Neural progenitor cell (in vitro differentiated cells): Measurements from ENCODE around the gene STK33. TPM values are rescaled to one million over a fixed set of nuclear protein-coding genes. Genes with fewer than 3 reads are reported as not detected.

ENCODE experiments used
- DNase-seq: peaks from one replicate; pipeline ENCODE4 v3.0.0-alpha.2; 2016; ENCODE audit warnings: low spot score
- H2AFZ ChIP-seq: fragments of 200-600 bp; sonication (generic); replicated peaks from 2 replicates; pipeline ENCODE4 v1.6.1; 2016; ENCODE audit warnings: antibody characterized with exemption
- H3F3A ChIP-seq: fragments of 200-600 bp; sonication (generic); 2 replicates; pipeline ENCODE4 v1.6.1; 2016; ENCODE audit warnings: antibody characterized with exemption, low read depth
- H3K27ac ChIP-seq: fragments of 200-600 bp; sonication (generic); 2 replicates; pipeline ENCODE4 v1.5.1; 2016; ENCODE audit warnings: mild to moderate bottlenecking
- H3K27me3 ChIP-seq: fragments of 200-600 bp; sonication (generic); 2 replicates; pipeline ENCODE4 v1.6.1; 2016; ENCODE audit warnings: mild to moderate bottlenecking, moderate library complexity
- H3K36me3 ChIP-seq: fragments of 200-600 bp; sonication (generic); 2 replicates; pipeline ENCODE4 v1.5.1; 2016
- H3K4me1 ChIP-seq: fragments of 200-600 bp; sonication (generic); 2 replicates; pipeline ENCODE4 v1.6.1; 2016; ENCODE audit warnings: mixed run types
- H3K4me2 ChIP-seq: fragments of 200-600 bp; sonication (generic); 2 replicates; pipeline ENCODE4 v1.6.1; 2016
- H3K4me3 ChIP-seq: fragments of 200-600 bp; sonication (generic); 2 replicates; pipeline ENCODE4 v1.5.1; 2016
- H3K79me2 ChIP-seq: fragments of 200-600 bp; sonication (generic); 2 replicates; pipeline ENCODE4 v1.6.1; 2016; ENCODE audit warnings: low read depth
- H3K9ac ChIP-seq: fragments of 200-600 bp; sonication (generic); 2 replicates; pipeline ENCODE4 v1.6.1; 2016
- H3K9me3 ChIP-seq: fragments of 200-600 bp; sonication (generic); 2 replicates; pipeline ENCODE4 v1.5.1; 2016; ENCODE audit warnings: low read depth
- H4K20me1 ChIP-seq: fragments of 200-600 bp; sonication (generic); 2 replicates; pipeline ENCODE4 v1.6.1; 2016; ENCODE audit warnings: low read depth
- H3K27ac Mint-ChIP-seq: 3 replicates; pipeline ENCODE4 v1.8.0; 2021; ENCODE audit warnings: mixed read lengths
- H3K27me3 Mint-ChIP-seq: 2 replicates; pipeline ENCODE4 v1.8.0; 2022; ENCODE audit warnings: low read depth, mild to moderate bottlenecking, inconsistent platforms, moderate library complexity, mixed read lengths; ENCODE audit not compliant: insufficient read depth
- H3K36me3 Mint-ChIP-seq: 3 replicates; pipeline ENCODE4 v1.8.0; 2021; ENCODE audit warnings: mixed read lengths
- H3K4me1 Mint-ChIP-seq: 3 replicates; pipeline ENCODE4 v1.8.0; 2021; ENCODE audit warnings: mixed read lengths
- H3K4me3 Mint-ChIP-seq: 3 replicates; pipeline ENCODE4 v1.8.0; 2021; ENCODE audit warnings: mild to moderate bottlenecking, moderate library complexity, mixed read lengths
- H3K9me3 Mint-ChIP-seq: 3 replicates; pipeline ENCODE4 v1.8.0; 2020; ENCODE audit warnings: mixed read lengths
- EZH2 ChIP-seq: fragments of 200-600 bp; sonication (generic); IDR thresholded peaks from 2 replicates; pipeline ENCODE4 v1.6.1; 2017; ENCODE audit warnings: antibody characterized with exemption, mild to moderate bottlenecking, moderate library complexity
- EZH2phosphoT487 ChIP-seq: fragments of 200-600 bp; sonication (generic); IDR thresholded peaks from 2 replicates; pipeline ENCODE4 v1.6.1; 2017; ENCODE audit warnings: antibody characterized with exemption
- total RNA-seq: library from RNA; depleted of rRNA; stranded (reverse); fragments of >200 nt; gene quantifications from 2 replicates; pipeline ENCODE4 v1.2.3, GENCODE V29; 2015; ENCODE audit warnings: low replicate concordance
- TF ChIP-seq, protein P1 (sequence below): fragments of 200-600 bp; sonication (generic); IDR thresholded peaks from 2 replicates; pipeline ENCODE4 v1.5.1; 2017; ENCODE audit warnings: antibody characterized with exemption, mild to moderate bottlenecking

STK33 gene
- total RNA-seq, 1 donor from 2014 or later: 56.5 TPM

DNA sequence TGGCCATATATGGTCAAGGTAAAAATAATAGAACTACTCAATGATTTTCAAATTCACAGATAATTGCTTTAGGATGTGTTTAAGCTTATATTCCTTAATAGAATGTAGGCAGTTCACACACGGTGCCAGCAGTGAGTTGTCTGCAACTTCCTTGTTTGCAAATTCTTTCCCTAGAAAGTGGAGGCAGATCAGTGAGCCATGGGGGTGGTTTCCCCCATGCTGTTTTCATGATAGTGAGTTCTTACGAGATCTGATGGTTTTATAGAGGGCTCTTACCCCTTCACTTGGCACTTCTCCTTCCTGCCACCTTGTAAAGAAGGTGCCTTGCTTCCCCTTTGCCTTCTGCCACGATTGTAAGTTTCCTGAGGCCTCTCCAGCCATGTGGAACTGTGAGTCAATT, 218.6 kb downstream of the STK33 start:
- H2AFZ ChIP-seq: no peak overlapping the region
- Mint-ChIP-seq H3K4me1 (peaks cover 3% of the 10 kb centered on the region), H3K27me3 (no peaks in the 10 kb centered on the region), H3K27ac (no peak overlapping the region), H3K36me3 (peaks cover 13% of the 10 kb centered on the region), H3K4me3 (no peak overlapping the region), H3K9me3 (peaks cover 5% of the 10 kb centered on the region)
- no peaks in the 10 kb centered on the region for H3K36me3 ChIP-seq
- H3K79me2 ChIP-seq: no peaks in the 10 kb centered on the region
- H3K27ac ChIP-seq: no peak overlapping the region
- H3K9ac ChIP-seq: no peak overlapping the region
- no peaks in the 10 kb centered on the region for H3K9me3 ChIP-seq
- TF ChIP-seq, protein P1, sequence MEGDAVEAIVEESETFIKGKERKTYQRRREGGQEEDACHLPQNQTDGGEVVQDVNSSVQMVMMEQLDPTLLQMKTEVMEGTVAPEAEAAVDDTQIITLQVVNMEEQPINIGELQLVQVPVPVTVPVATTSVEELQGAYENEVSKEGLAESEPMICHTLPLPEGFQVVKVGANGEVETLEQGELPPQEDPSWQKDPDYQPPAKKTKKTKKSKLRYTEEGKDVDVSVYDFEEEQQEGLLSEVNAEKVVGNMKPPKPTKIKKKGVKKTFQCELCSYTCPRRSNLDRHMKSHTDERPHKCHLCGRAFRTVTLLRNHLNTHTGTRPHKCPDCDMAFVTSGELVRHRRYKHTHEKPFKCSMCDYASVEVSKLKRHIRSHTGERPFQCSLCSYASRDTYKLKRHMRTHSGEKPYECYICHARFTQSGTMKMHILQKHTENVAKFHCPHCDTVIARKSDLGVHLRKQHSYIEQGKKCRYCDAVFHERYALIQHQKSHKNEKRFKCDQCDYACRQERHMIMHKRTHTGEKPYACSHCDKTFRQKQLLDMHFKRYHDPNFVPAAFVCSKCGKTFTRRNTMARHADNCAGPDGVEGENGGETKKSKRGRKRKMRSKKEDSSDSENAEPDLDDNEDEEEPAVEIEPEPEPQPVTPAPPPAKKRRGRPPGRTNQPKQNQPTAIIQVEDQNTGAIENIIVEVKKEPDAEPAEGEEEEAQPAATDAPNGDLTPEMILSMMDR: no peak
- TF ChIP-seq EZH2 (no peak), EZH2phosphoT487 (no peak)
- H3K4me3 ChIP-seq: no peak overlapping the region
- H3F3A ChIP-seq: peaks cover 9% of the 10 kb centered on the region
- H3K4me2 ChIP-seq: no peak overlapping the region
- H3K27me3 ChIP-seq: no peaks in the 10 kb centered on the region
- peaks cover 10% of the 10 kb centered on the region for H3K4me1 ChIP-seq
- H4K20me1 ChIP-seq: no peaks in the 10 kb centered on the region
- DNase-seq: no peak

DNA sequence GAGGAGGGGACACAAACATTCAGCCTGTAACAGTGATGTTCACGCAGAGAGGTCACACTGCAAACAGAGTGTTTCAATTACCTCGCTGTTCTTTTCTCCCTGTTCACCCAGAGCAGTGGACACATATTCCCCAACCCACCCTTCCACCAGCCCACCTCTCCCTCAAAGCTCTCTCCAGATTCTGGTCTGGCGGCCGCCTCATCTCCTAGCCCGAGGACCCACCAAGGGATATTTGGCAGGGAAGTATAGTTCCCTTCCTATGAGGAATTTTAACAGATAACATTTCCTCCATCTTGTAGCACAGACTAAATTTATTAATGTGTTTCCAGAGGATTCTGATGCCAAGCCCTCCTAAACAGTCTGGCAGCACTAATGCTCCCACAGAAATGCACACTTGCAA, 219.3 kb downstream of the STK33 start:
- Mint-ChIP-seq H3K36me3 (peaks cover 11% of the 10 kb centered on the region), H3K9me3 (peaks cover 5% of the 10 kb centered on the region), H3K4me3 (no peak overlapping the region), H3K4me1 (peaks cover 3% of the 10 kb centered on the region), H3K27me3 (no peaks in the 10 kb centered on the region), H3K27ac (no peak overlapping the region)
- Histone ChIP-seq H3K9me3 (no peaks in the 10 kb centered on the region), H3K27ac (no peak overlapping the region), H3F3A (peaks cover 9% of the 10 kb centered on the region), H3K4me3 (no peak overlapping the region), H3K9ac (no peak overlapping the region), H3K79me2 (no peaks in the 10 kb centered on the region), H2AFZ (no peak overlapping the region), H3K36me3 (no peaks in the 10 kb centered on the region), H3K27me3 (no peaks in the 10 kb centered on the region), H4K20me1 (no peaks in the 10 kb centered on the region), H3K4me1 (peaks cover 12% of the 10 kb centered on the region), H3K4me2 (no peak overlapping the region)
- DNase-seq: no peak
- TF ChIP-seq, protein P1: no peak
- no peak for TF ChIP-seq EZH2phosphoT487
- TF ChIP-seq EZH2: no peak

DNA sequence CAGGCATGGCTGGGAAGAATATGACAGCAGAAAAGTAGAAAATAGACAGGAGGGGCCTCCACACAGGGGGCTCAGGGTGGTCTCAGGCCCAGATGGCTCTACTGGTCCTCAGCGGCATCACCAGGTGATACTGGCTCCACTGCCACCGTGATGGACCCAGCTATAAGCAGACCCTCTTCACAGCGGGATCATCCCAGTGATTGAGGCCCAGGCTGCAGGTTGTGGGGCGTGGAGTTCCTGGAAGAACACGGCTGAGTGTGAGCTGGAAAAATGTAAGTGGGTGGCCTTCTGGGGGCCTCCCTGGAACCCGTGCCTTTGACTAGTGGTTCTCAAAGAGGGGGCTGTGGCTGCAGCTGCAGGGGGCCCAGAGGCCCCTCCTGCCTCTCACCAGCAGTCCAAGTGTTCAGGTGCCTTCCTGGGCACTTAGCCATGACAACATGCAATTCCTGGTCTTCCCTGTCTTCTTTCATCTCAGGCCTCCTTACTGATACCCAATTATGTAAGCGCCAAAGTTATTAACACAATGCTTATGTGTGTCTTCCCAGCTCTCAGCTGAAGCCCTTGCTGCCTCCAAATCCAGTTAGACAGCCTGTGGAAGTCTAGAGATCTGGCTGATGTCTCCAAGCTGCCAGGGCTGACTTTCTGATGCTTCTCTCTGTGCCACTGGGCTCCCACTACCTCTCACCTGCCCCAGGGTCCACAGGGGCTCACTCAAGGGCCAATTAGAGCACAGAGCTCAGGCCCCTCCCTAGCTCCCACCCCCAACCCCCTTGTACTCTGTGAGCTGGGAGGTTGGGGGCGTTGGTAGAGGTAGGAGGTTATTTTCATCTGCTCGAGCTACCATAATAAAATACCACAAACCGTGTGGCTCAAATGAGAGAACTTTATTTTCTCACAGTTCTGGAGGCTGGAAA, 220.3 kb downstream of the STK33 start:
- Histone ChIP-seq H3F3A (peaks cover 9% of the 10 kb centered on the region), H3K4me3 (no peak overlapping the region), H3K4me2 (no peak overlapping the region), H3K9me3 (no peaks in the 10 kb centered on the region), H3K36me3 (no peaks in the 10 kb centered on the region), H2AFZ (no peak overlapping the region), H3K9ac (no peak overlapping the region), H3K27ac (no peak overlapping the region), H3K27me3 (no peaks in the 10 kb centered on the region), H3K79me2 (no peaks in the 10 kb centered on the region), H3K4me1 (peaks cover 18% of the 10 kb centered on the region), H4K20me1 (no peaks in the 10 kb centered on the region)
- Mint-ChIP-seq H3K4me1 (peaks cover 8% of the 10 kb centered on the region), H3K27me3 (no peaks in the 10 kb centered on the region), H3K27ac (peak overlapping the region; percentile 60), H3K4me3 (no peak overlapping the region), H3K36me3 (peaks cover 8% of the 10 kb centered on the region), H3K9me3 (peaks cover 2% of the 10 kb centered on the region)
- no peak for TF ChIP-seq EZH2phosphoT487
- TF ChIP-seq, protein P1: no peak
- no peak for TF ChIP-seq EZH2
- DNase-seq: no peak
